Measurements from ENCODE around the gene PLET1. TPM values are rescaled to one million over a fixed set of nuclear protein-coding genes. Genes with fewer than 3 reads are reported as not detected.
"Not testable (repeated sequence)": the region's sequence is repeated elsewhere in the genome, so short reads cannot be mapped to it uniquely, and the experiment has no call there.

Gene PLET1
- polyA plus RNA-seq, 4 donors, result not detected

GRCh38 chr11:112216561-112217105 is 44.0 kb downstream of the PLET1 start:
- no peak for DNase-seq (ENCODE audit: low read depth in 4 of 4, low spot score in 3 of 4)

- DNase-seq (ENCODE audit: low read depth in 4 of 4, low spot score in 3 of 4), result no peak
Measured at GRCh38 chr11:112215621-112216020, 45.0 kb downstream of the PLET1 start.

DNA sequence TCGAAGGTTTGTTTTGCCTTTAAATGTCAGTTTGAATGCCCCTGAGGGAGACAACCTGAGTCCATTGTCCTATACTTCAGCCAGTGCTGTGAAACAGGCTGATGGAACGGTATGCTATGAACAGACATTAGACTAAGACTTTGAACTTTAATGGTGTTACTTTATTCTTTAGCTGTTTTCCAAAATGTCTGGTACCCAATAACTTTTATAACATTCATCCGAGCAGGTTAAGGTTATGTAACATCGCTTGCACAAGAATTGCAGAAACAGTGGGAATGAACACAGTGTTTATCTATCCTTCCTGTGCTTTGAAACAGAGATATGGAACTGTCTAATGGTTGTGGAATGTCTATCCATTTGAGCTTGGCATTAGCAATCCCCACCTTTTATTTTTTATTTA is 46.9 kb downstream of the PLET1 start:
- no peak for DNase-seq (ENCODE audit: low read depth in 4 of 4, low spot score in 3 of 4)

- DNase-seq (ENCODE audit: low read depth in 4 of 4, low spot score in 3 of 4), result no peak
Measured at GRCh38 chr11:112212710-112213109, 48.0 kb downstream of the PLET1 start.

DNA sequence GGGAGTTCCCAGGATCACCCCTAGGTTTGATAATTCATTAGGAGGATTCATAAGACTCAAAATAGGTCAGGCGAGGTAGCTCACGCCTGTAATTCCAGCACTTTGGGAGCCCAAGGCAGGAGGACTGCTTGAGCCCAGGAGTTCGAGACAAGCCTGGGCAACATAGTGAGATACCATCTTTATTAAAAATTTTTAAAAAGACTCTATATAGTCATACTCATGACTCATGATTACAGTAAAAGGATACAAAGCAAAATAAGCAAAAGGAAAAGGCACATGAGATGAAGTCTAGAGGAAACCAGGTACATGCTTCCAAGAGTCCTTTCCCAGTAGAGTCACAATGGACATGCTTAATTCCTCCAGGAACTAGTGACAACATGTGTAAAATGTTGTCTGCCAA is 48.4 kb downstream of the PLET1 start:
- no peak for DNase-seq (ENCODE audit: low read depth in 4 of 4, low spot score in 3 of 4)

DNA sequence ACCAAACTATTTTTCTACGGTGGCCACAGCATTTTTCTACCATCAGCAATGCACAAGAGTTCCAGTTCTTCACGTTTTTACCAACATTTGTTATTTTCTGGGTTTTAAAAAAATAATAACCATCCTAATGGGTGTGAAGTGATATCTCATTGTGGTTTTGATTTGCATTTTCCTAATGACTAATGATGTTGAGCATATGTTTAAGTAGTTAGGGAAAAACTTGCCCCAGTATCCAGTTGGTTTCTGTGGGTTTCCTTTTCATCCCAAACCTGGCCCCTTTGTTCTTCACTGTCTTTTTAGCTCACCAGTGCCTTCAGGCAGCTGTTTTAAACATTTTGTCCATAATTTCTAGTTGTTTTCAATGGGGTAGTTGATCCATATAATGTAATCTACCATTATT is 49.1 kb downstream of the PLET1 start:
- no peak for DNase-seq (ENCODE audit: low read depth in 4 of 4, low spot score in 3 of 4)

- DNase-seq (ENCODE audit: low read depth in 4 of 4, low spot score in 3 of 4), result no peak
Measured at GRCh38 chr11:112210890-112211289, 49.8 kb downstream of the PLET1 start.

GRCh38 chr11:112206071-112206470 is 54.6 kb downstream of the PLET1 start:
- no peak for DNase-seq (ENCODE audit: low read depth in 4 of 4, low spot score in 3 of 4)

- DNase-seq (ENCODE audit: low read depth in 4 of 4, low spot score in 3 of 4), result no peak
Measured at GRCh38 chr11:112200252-112200651, 60.4 kb downstream of the PLET1 start.

- not testable (repeated sequence) for DNase-seq (ENCODE audit: low read depth in 4 of 4, low spot score in 3 of 4)
Measured at GRCh38 chr11:112199101-112199500, 61.6 kb downstream of the PLET1 start.

Other genes with a start within 250 kb of the PLET1 start
- gene DLAT, start 235.5 kb downstream of the PLET1 start, polyA plus RNA-seq (ENCODE audit: insufficient read length in 4 of 4), result 10 to 100 TPM; 31.3 to 57.1 (median 49.1) TPM
- gene PIH1D2, start 186.8 kb downstream of the PLET1 start, polyA plus RNA-seq (ENCODE audit: insufficient read length in 4 of 4), result 10 to 100 TPM in 3 of 4 donors, 1 to 10 TPM in 1; 1.9 to 11.6 (median 10.4) TPM
- gene NKAPD1, start 186.6 kb downstream of the PLET1 start, polyA plus RNA-seq (ENCODE audit: insufficient read length in 4 of 4), result 10 to 100 TPM; 33.0 to 59.7 (median 50.3) TPM
- gene TIMM8B, start 174.1 kb downstream of the PLET1 start, polyA plus RNA-seq (ENCODE audit: insufficient read length in 4 of 4), result 10 to 100 TPM; 45.7 to 79.0 (median 72.2) TPM
- 100 to 1,000 TPM; 136 to 206 (median 186) TPM for gene SDHD, start 174.0 kb downstream of the PLET1 start, polyA plus RNA-seq (ENCODE audit: insufficient read length in 4 of 4)
- gene IL18, start 96.8 kb downstream of the PLET1 start, polyA plus RNA-seq (ENCODE audit: insufficient read length in 4 of 4), result 10 to 100 TPM in 2 of 4 donors, 1 to 10 TPM in 2; 1.6 to 14.3 (median 8.0) TPM
- under 1 TPM in 1 of 4 donors, not detected in 3; 0.37 TPM for gene TEX12, start 93.5 kb downstream of the PLET1 start, polyA plus RNA-seq (ENCODE audit: insufficient read length in 4 of 4)
- gene BCO2, start 85.3 kb downstream of the PLET1 start, polyA plus RNA-seq (ENCODE audit: insufficient read length in 4 of 4), result 1 to 10 TPM; 2.9 to 7.6 (median 4.8) TPM
- 10 to 100 TPM; 35.0 to 59.4 (median 57.1) TPM for gene PTS, start 34.4 kb downstream of the PLET1 start, polyA plus RNA-seq (ENCODE audit: insufficient read length in 4 of 4)

Measured in left renal pelvis (tissue), 4 donors.